GM21381 (cell line): ENCODE measurements around the gene DYRK4.
A peak's percentile ranks its signal among the peaks of the same experiment; 100 is the strongest.

ENCODE experiments used
- ATAC-seq: cut with Tn5 transposase; IDR thresholded peaks from one replicate; pipeline ENCODE4 v1.9.1; 2021; ENCODE audit warnings: mild to moderate bottlenecking, moderate library complexity; ENCODE audit not compliant: unreplicated experiment

The DYRK4 gene

GRCh38 chr12:4558171-4558570 lies 3.8 kb upstream of the DYRK4 start:
- no peak for ATAC-seq

GRCh38 chr12:4563336-4563735 lies 1.3 kb downstream of the DYRK4 start:
- ATAC-seq = no peak

- peak; percentile 40 for ATAC-seq
Observed at GRCh38 chr12:4564818-4565217, 2.8 kb downstream of the DYRK4 start.

- no peak for ATAC-seq
Observed at GRCh38 chr12:4566474-4566873, 4.5 kb downstream of the DYRK4 start.

GRCh38 chr12:4567073-4567881 lies 5.3 kb downstream of the DYRK4 start:
- ATAC-seq = peak; percentile 55

GRCh38 chr12:4569261-4569660 lies 7.3 kb downstream of the DYRK4 start:
- no peak for ATAC-seq

GRCh38 chr12:4572680-4573079 lies 10.7 kb downstream of the DYRK4 start:
- no peak for ATAC-seq

GRCh38 chr12:4579305-4580102 lies 17.5 kb downstream of the DYRK4 start:
- no peak for ATAC-seq

GRCh38 chr12:4580281-4580688 lies 18.3 kb downstream of the DYRK4 start:
- ATAC-seq = no peak

GRCh38 chr12:4584281-4584680 lies 22.3 kb downstream of the DYRK4 start:
- no peak for ATAC-seq

GRCh38 chr12:4584896-4585295 lies 22.9 kb downstream of the DYRK4 start:
- ATAC-seq = no peak

GRCh38 chr12:4586500-4586899 lies 24.5 kb downstream of the DYRK4 start:
- ATAC-seq = no peak

- no peak for ATAC-seq
Observed at GRCh38 chr12:4587108-4587507, 25.1 kb downstream of the DYRK4 start.

- ATAC-seq = no peak
Observed at GRCh38 chr12:4588916-4589315, 26.9 kb downstream of the DYRK4 start.

- ATAC-seq = no peak
Observed at GRCh38 chr12:4589941-4590340, 27.9 kb downstream of the DYRK4 start.

- no peak for ATAC-seq
Observed at GRCh38 chr12:4591180-4591687, 29.2 kb downstream of the DYRK4 start.

GRCh38 chr12:4595881-4596280 lies 33.9 kb downstream of the DYRK4 start:
- no peak for ATAC-seq

GRCh38 chr12:4603421-4603820 lies 41.4 kb downstream of the DYRK4 start:
- no peak for ATAC-seq

GRCh38 chr12:4603946-4604345 lies 41.9 kb downstream of the DYRK4 start:
- no peak for ATAC-seq

- peak; percentile 95 for ATAC-seq
Observed at GRCh38 chr12:4604684-4605193, 42.7 kb downstream of the DYRK4 start.

GRCh38 chr12:4607056-4607455 lies 45.0 kb downstream of the DYRK4 start:
- no peak for ATAC-seq

- ATAC-seq = no peak
Observed at GRCh38 chr12:4609071-4609470, 47.1 kb downstream of the DYRK4 start.
